NOMO-1 treated with DMSO at 0.1 percent for 48 hours (cell line): ENCODE results near the gene NDUFB10.

Experiments
- DNase-seq: peaks from one replicate; lab custom pipeline; 2025; ENCODE audit not compliant: unreplicated experiment; lab: John Stamatoyannopoulos, UW

NDUFB10 gene

DNA sequence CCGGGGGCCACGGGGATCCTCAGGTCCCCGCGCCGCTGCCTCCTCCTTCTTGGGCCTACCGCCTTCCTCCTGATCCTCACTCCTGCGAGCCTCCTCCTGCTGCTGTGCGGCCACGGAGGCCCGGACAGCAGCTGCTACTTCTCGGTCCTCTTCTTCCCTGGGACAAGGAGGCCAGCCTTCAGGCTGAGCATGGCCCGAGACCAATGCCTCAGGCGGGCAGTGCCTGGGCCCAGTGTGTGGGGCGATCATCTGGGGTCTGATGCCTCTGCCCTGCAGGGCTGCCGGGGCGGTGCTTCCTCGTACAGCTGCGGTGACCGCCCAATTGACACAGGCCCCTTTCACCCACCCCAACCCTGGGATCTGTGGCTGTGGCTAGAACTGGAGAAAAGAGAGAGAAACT, 41.7 kb downstream of the NDUFB10 start:
- no peak for DNase-seq

DNA sequence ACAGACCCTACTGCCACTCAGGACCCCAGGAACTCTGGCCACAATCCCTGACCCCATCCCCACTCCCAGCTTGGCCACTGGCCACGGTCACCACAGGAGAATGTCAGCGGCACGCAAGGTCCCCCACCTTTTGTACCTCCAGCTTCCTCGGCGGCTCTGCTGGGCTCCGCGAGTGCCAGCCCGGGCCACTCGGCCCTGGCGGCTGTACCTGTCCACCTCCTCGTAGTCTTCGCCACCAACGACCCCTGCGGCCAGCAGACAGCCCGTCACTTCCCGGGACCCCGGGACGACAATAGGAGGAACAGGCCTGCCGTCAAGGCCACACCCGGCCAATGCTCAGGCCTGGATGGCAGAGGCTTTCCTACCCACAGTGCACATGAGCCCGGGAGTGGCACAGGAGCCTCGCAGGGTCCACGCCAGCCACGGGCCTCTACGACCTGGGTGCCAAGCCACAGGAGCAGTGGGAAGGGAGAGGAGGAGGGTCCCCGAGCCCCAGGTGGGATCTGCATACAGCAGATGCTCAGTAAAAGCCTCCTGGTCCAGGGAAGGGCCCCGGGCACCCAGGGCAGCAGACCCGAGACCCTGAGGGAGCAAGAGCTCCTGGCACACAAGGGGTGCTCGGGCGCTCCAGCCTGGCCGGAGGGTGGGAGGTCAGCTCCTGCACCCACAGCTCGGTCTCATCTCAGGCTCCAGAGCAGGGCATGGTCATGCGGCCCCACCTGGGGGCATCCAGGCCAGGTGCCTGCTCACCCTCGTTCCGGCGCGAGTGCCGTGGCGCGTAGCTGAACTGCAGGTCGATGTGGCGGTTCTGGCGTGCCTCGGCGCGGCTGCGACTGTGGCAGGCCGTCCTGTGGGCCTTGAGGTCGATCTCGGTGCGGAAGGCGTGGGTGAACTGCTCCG, 42.4 kb downstream of the NDUFB10 start:
- DNase-seq, result no peak

DNA sequence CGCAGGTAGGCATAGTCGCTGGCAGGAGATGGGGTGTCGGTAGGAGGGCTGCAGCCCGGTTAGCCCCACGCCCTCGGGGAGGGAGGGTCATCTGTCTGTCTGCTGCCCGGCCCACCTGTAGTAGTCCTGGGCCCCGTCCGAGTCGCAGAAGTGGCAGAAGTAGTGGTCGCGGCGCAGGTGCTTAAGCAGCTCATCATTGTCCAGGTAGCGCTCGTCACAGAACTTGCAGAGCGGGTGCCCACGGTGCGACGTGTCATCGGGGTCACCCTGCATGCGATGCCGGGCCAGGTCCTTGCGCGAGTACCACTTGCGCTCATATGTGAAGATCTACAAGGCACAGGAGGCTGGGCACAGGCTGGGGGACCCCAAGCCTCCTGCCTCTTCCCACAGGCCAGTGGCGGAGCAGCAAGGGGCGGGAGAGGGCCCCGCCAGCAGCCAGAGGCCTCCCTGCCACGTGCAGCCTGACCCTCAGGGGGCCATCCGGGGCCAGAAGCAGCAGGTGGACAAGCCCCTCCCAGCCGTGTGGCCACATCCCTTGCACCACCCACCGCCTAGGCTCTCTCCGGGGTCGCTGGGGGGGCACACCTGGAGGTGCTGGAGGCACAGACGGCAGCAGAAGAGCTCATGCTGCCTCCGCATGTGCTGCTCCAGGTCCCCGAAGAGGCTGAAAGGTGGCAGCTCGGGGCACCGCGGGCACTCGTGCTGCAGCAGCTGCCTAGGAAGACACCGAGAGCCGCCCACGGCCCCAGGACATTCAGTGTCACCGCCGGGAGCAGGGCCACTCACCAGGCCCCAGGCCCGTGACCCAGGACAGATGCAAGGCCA, 43.3 kb downstream of the NDUFB10 start:
- no peak for DNase-seq

DNA sequence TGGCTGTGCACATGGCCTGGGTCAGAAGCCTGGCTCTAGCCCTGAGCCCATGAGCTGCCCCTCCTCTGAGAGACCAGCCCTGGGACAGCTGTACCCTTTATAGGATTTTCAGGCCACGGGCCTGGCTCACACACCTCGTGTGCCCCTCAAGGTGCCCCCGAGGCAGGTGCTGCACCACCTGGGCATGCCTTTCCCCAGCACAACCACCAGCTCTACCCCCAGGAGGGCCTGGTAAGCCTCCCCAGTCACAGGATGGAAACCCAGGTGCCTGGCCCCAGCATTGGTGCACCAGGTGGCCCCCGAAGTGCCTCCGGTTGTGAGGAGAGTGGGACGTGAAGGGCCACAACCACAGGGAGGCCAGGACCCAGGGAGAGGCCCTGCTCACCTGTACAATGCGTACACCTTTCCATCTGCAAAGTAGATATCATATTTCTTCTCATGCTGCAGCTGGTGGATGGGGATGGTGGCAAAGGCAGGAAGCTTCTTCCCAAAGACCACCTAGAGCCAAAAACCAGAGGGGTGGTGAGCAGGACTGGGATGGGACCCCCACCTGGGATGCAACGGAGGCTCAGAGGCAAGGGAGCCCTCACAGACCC, 44.0 kb downstream of the NDUFB10 start:
- DNase-seq, result no peak

DNA sequence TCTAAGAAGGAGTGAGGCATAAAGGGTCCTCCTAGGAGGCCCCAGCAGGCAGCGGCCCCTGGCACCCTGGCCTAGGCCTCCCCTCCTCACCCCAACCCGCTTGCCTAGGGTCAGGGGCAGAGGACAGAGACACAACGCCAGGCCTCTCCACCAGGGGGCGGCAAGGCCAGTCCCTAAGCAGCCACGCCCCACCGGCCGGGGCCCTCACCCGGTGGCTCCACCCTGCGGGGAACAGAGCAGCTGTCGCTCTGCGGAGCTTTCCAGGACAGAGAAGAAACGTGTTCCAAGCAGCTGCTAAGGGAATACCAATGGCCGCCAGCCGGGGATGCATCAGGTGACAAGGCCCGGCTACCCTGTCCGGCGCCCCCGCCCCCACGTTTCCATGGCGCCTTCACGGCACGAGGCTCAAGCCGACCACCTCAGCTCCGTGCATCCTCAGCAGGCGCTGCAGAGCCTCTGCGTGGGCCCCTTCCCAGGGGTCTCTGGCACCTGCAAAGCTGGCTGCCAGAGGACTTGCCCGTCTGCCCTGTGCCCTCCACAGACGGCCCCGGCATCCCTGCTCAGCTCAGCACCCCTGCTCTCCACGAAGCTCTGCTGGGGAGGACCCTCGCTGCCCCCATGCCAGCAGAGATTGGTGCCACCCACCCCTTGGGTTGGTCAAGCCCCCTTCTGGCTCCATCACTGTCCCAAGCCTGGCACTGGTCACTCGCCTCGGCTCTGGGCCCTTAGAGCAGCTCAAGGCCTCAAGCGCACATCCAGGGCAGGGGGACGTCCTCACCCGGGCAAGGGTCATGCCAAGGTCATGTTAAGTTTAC, 44.7 kb downstream of the NDUFB10 start:
- DNase-seq, result peak; percentile 73

DNA sequence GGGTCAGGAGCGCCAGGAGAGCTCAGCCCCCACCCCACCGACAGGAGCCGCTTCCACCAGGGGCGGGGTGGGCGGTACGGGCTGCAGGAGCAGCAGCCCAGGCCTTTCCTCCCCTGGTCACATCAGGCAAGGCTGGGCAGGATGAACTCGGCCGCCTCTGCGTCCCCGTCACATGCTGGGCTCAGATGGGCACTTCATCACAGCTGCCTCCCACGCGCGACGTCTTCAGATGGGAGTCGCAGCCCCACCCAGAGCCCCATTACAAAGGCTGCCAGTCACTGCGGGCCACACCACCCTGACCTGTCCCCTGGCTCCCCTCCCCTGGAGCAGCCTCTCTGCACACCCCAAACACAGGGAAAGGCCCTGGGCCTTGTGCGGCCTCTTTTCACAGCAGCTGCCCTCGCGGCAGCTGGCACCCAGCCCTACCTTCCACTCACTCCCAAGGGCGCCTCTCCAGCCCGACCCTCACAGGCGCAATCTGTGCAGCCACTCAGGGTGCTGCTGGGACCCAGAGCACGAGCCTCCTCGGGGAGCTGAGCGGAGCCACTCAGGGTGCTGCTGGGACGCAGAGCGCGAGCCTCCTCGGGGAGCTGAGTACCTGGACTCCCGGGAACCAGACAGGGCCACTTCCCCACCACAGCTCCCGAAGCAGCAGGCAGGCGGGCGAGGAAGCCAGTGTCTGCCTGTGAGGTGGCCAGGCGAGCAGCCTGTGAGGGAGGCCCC, 45.6 kb downstream of the NDUFB10 start:
- DNase-seq, result no peak

DNA sequence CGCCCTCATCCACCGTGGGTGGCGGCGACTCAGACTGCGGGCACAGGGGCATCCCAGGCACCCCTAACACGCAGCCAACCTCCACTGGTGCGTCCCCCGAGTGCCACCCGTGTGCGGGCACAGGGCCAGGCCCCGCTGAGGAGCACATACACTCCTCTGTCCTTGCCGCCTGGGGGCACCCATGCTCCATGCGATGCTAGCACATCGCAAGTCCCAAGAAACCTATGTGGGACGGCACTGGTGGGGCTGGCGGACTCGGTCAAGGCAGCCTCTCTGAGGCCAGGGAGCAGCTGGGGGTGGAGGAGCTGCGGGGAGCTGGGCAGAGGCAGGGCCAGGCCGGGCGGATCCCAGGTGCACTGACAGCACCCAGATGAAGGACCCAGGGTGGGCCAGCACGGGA, 46.3 kb downstream of the NDUFB10 start:
- no peak for DNase-seq

DNA sequence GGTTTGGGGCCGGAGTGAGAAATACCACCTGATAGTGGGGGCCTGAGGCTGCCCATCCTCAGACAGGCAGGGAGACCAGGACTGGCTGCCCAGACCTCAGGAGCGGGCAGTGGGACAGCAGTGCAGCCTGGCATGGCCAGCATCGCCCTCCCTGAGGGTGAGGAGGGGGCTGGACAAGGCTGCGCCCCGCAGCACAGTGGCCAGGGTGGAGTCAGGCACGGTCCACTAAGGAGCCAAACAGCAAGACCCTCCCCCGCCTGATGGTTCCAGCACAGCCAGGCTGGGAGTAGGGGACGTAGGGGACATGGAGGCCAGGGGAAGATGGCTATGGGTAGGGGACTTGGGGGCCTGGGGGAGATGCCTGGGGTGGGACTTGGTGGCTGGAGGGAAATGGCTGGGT, 47.0 kb downstream of the NDUFB10 start:
- no peak for DNase-seq

DNA sequence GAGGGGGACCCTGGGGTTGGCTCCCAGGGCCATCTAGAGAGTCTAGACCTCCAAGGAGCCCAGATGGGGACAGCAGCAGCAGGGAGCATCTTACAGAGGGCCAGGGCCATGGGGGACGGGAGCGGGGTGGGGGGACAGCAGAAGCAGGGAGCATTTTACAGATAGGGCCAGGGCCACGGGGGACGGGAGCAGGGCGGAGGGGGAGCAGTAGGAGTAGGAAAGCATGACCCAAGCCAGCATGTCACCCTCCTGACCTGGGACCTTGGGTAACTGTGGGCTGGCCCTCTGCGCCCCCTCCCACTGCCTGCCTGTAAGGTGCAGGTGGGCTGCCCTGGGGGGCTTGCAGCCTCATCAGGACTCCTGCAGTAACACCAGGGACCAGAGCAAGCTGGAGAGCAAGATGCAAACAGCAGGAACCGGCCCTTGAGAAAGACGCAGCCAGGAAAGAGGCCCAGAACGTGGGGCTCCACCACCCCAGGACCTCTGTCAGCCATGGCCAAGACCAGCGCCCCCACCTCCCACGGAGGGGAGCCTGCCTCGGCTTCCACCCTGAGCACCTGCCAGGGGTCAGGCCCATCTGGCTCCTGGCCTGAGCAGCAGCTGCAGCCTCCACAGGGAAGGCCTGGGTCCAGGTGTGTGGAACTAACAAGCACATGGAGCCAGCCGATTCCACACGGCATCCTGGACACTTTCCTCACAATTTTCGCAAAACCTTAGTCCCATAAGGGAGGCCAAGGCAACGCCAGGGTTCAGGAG, 47.9 kb downstream of the NDUFB10 start:
- DNase-seq, result no peak

DNA sequence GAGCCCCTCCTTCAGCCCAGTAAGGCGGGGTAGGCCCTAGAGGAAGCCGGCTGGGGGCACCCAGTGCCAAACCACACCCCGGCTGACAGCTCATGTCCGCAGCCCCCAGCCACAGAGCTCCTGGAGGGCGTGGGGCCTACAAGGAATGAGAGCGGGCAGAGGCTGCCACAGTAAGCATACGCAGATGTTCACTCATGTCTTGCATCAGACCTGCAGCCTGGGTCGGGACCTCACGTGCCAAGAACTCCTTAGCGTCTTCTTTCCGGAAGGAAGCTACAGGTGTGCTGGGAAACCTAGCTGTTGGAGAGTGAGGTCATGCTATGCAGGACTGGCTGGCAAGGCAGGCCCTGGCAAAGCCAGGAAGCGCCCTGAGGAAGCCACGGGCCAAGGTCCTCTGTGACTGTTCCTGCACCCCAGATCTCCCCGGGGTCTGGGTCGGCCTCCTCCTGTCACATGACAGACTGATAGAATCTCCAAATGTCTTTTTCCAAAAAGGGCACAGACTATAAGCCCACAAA, 48.7 kb downstream of the NDUFB10 start:
- DNase-seq, result peak; percentile 25

DNA sequence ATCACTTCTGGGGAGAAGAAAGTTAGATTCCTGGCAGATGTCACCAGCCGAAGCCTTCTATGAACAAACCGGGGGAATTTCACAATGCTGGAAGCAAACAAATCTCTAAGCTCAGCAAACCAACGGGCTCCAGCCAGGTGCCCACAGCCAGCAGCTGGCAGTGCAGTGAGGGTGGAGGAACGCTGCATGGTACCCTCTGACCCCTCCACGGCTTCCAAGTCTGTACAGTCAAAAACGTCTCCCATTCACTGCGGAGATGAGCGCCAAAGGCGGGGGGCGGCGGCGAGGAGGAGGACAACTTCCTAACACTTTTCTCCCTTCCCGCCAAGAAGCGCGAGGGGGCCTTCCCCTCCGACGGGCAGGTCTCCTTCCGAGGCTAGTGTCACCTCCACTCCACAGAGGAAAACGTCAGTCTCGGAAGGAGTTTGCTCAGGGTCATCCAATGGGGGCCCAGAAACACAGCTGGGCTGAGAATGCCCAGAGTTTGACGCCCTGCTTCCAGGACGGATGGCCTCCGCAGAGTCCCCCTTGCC, 49.4 kb downstream of the NDUFB10 start:
- peak; percentile 31 for DNase-seq

DNA sequence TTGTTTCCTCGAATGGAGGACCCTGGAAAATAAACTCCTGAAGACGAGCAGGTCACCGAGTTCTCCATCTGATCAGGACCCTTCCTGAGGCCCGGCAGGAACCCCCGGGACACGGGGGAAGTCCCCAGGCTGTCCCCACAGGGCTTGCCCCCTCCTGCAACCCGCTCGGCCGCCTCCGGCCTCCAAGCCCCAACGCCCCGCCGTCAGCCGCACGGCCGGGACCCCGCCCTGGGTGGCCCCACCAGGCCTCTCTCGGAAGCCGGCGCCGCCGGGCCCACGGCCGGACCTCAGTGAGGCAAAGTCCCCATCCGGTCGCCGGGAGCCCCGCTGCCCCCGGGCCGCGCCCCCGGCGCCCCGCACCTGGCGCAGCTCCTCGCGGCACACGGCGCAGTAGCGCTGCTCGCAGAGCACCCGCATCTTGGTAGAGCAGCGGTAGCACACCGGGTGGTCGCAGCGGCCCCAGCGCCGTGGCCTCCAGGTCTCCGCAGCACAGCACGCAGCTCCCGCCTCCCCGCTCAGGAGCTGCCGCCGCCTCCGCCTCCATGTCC, 49.9 kb downstream of the NDUFB10 start:
- DNase-seq, result no peak

DNA sequence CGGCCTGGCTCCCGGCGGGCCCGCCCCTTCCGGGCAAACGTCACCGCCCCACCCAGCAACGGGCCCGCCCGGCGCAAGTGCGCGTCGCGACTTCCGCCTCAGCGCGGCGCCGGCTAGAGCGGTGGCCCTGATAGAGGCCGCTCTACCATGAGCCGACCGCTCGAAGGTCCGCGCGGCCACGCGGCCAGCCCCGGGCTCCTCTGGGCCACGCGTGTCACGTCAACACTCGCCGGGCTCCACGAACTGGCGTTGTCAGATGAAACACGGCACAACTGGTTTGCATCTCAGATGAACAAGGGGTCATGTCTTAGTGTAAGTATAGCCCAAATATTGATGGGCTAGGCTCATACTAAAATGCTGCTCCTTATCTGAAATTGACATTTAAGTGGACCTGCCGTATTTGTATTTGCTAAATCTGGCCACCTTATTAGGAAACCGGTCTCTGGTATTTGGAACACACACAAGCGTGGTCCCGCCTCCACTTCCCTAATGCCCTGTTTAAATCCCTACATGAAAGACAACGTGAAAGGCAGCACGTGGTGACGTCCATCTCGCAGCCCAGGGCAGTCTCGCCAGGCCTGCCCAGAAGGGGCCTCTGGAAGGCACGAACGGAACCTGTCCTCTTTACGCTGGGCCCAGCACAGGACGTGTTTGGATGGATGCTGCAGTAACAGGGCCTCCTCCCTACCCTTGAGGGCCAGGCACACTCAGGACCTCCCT, 50.6 kb downstream of the NDUFB10 start, which contains the start of gene ZNF598:
TSS of gene ZNF598 (minus strand) at position 31 of the 720 bp plus-strand sequence.
- DNase-seq, result peak; percentile 77
